HepG2 (cell line): ENCODE results near the gene PRKAR1B. TPM values are rescaled to one million over a fixed set of nuclear protein-coding genes. Genes with fewer than 3 reads are reported as not detected.
A peak's percentile ranks its signal among the peaks of the same experiment; 100 is the strongest.

Experiments used
- ARID3A ChIP-seq: IDR thresholded peaks from 2 replicates; pipeline ENCODE4 v1.6.1; 2012; ENCODE audit warnings: low read depth, low read length, improper control_type of control experiment
- ATF7-NPFF ChIP-seq: sonication (generic); formaldehyde crosslinking; IDR thresholded peaks from 2 replicates; pipeline ENCODE4 v1.8.1; 2023; ENCODE audit warnings: mild to moderate bottlenecking, low read depth, missing genetic modification reagents, moderate library complexity
- BRCA1 ChIP-seq: sonication (generic); formaldehyde crosslinking; IDR thresholded peaks from 2 replicates; pipeline ENCODE4 v1.4.0; 2020; ENCODE audit warnings: missing genetic modification reagents
- ELF4 ChIP-seq: sonication (generic); formaldehyde crosslinking; IDR thresholded peaks from 2 replicates; pipeline ENCODE4 v1.5.0; 2020; ENCODE audit warnings: missing genetic modification reagents, mild to moderate bottlenecking, moderate library complexity, borderline replicate concordance
- ERF ChIP-seq: IDR thresholded peaks from 2 replicates; pipeline ENCODE4 v1.6.1; 2018; ENCODE audit warnings: missing biosample characterization, missing genetic modification reagents
- KAT8 ChIP-seq: IDR thresholded peaks from 2 replicates; pipeline ENCODE4 v1.6.1; 2016; ENCODE audit warnings: missing genetic modification reagents, missing compliant biosample characterization
- KDM1A ChIP-seq: IDR thresholded peaks from 2 replicates; pipeline ENCODE4 v1.6.1; 2016; ENCODE audit warnings: missing compliant biosample characterization
- MAF1 ChIP-seq: sonication (generic); formaldehyde crosslinking; IDR thresholded peaks from 2 replicates; pipeline ENCODE4 v1.5.0; 2020; ENCODE audit warnings: missing genetic modification reagents, borderline replicate concordance
- MATR3 ChIP-seq: sonication (generic); formaldehyde crosslinking; IDR thresholded peaks from 2 replicates; pipeline ENCODE4 v1.4.0; 2020; ENCODE audit warnings: missing genetic modification reagents
- MBD4 ChIP-seq: IDR thresholded peaks from 2 replicates; pipeline ENCODE4 v1.6.1; 2012; ENCODE audit warnings: low read length, inconsistent platforms, borderline replicate concordance
- RBM39 ChIP-seq: fragments of 200-400 bp; formaldehyde crosslinking; IDR thresholded peaks from one replicate; pipeline ENCODE4 v1.6.1; 2018; ENCODE audit warnings: antibody characterized with exemption, mild to moderate bottlenecking, low read depth, low read length; ENCODE audit not compliant: poor library complexity, severe bottlenecking
- REXO4 ChIP-seq: sonication (generic); formaldehyde crosslinking; IDR thresholded peaks from 2 replicates; pipeline ENCODE4 v1.8.0; 2022; ENCODE audit warnings: missing genetic modification reagents, mild to moderate bottlenecking, borderline replicate concordance
- SALL2 ChIP-seq: sonication (generic); formaldehyde crosslinking; IDR thresholded peaks from 2 replicates; pipeline ENCODE4 v1.8.1; 2023; ENCODE audit warnings: mild to moderate bottlenecking, missing genetic modification reagents, inconsistent platforms
- SMAD1 ChIP-seq: sonication (generic); formaldehyde crosslinking; IDR thresholded peaks from 2 replicates; pipeline ENCODE4 v1.4.0; 2020; ENCODE audit warnings: missing genetic modification reagents, low read depth, mild to moderate bottlenecking, borderline replicate concordance
- SNAPC2 ChIP-seq: sonication (generic); formaldehyde crosslinking; IDR thresholded peaks from 2 replicates; pipeline ENCODE4 v1.8.1; 2022; ENCODE audit warnings: mild to moderate bottlenecking, missing genetic modification reagents
- SRSF1 ChIP-seq: fragments of 200-400 bp; formaldehyde crosslinking; optimal IDR thresholded peaks from 2 replicates; pipeline ENCODE3; 2017; ENCODE audit warnings: mild to moderate bottlenecking, low read depth, low read length, moderate library complexity
- THAP9 ChIP-seq: sonication (generic); formaldehyde crosslinking; IDR thresholded peaks from 2 replicates; pipeline ENCODE4; 2020; ENCODE audit warnings: missing genetic modification reagents, mild to moderate bottlenecking, borderline replicate concordance
- ZBTB38 ChIP-seq: sonication (generic); formaldehyde crosslinking; IDR thresholded peaks from 2 replicates; pipeline ENCODE4 v1.5.1; 2020; ENCODE audit warnings: mild to moderate bottlenecking, missing genetic modification reagents
- ZFP41 ChIP-seq: sonication (generic); formaldehyde crosslinking; IDR thresholded peaks from 2 replicates; pipeline ENCODE4 v1.4.0; 2020; ENCODE audit warnings: mild to moderate bottlenecking, missing genetic modification reagents, borderline replicate concordance
- ZMYM2 ChIP-seq: sonication (generic); formaldehyde crosslinking; IDR thresholded peaks from 2 replicates; pipeline ENCODE4 v1.8.0; 2022; ENCODE audit warnings: mild to moderate bottlenecking, missing genetic modification reagents
- ZNF343 ChIP-seq: sonication (generic); formaldehyde crosslinking; IDR thresholded peaks from 2 replicates; pipeline ENCODE4 v1.4.0; 2020; ENCODE audit warnings: mild to moderate bottlenecking, missing genetic modification reagents
- ZNF563 ChIP-seq: sonication (generic); formaldehyde crosslinking; IDR thresholded peaks from 2 replicates; pipeline ENCODE4 v1.8.0; 2022; ENCODE audit warnings: mild to moderate bottlenecking, moderate library complexity, missing genetic modification reagents
- ZNF569 ChIP-seq: sonication (generic); formaldehyde crosslinking; IDR thresholded peaks from 2 replicates; pipeline ENCODE4 v1.5.0; 2020; ENCODE audit warnings: mild to moderate bottlenecking, missing genetic modification reagents, moderate library complexity, borderline replicate concordance
- ZNF616 ChIP-seq: sonication (generic); formaldehyde crosslinking; IDR thresholded peaks from 2 replicates; pipeline ENCODE4 v1.5.0; 2020; ENCODE audit warnings: low read depth, mild to moderate bottlenecking, missing genetic modification reagents
- polyA plus RNA-seq, 8 experiments: library from polyadenylated mRNA; depleted of rRNA in 3 of 8; stranded (reverse) in 7 of 8; unstranded in 1 of 8; fragments of >200 nt; fragmentation: Illumina TruSeq in 4 of 8; extraction: Trizol in 4 of 8; gene quantifications; 2 replicates each; pipeline versions ENCODE4 v1.2.1 to v1.2.3, GENCODE V29; 2011 to 2016; ENCODE audit warnings: low read depth in 4 of 8, missing spikeins in 1 of 8, mixed read lengths in 1 of 8; ENCODE audit not compliant: insufficient read depth in 1 of 8
- total RNA-seq, 5 experiments: library from RNA; depleted of rRNA; stranded (reverse); fragments of >200 nt; fragmentation: Illumina TruSeq; extraction: Trizol; gene quantifications; 2 replicates each; pipeline ENCODE4 v1.2.3, GENCODE V29; 2016; ENCODE audit warnings: low read depth in 1 of 5

PRKAR1B gene
- total and polyA plus RNA-seq, 2 of the 13 experiments (the other 11 are each of a cell fraction or from before 2014, with no cell fraction given) = 7.9 to 28.2 TPM

- TF ChIP-seq THAP9 (no peak), BRCA1 (CRISPR knock-in tag) (no peak), ERF (CRISPR knock-in tag) (no peak), MBD4 (no peak), KDM1A (CRISPR knock-in tag) (no peak), KAT8 (CRISPR knock-in tag) (no peak), SNAPC2 (CRISPR knock-in tag) (no peak), ZNF616 (CRISPR knock-in tag) (no peak), MATR3 (no peak), MAF1 (CRISPR knock-in tag) (no peak), SALL2 (peak; percentile 7; the same call in 1 of the 2 replicates), RBM39 (no peak), ARID3A (no peak), ELF4 (CRISPR knock-in tag) (no peak), ZBTB38 (CRISPR knock-in tag) (no peak), ATF7-NPFF (CRISPR knock-in tag) (no peak), SMAD1 (no peak), ZFP41 (no peak), SRSF1 (peak; percentile 26), ZMYM2 (CRISPR knock-in tag) (no peak), ZNF343 (CRISPR knock-in tag) (0 out of 2 replicates have a peak, but pooled peaks have one; percentile 49), ZNF569 (CRISPR knock-in tag) (no peak; the same call in 1 of the 2 replicates), ZNF563 (no peak), REXO4 (no peak)
These were observed 109.2 kb downstream of the PRKAR1B start (continued) for GRCh38 chr7:617614-618538.
